ENCODE measurements around the gene ROR2. TPM values are rescaled to one million over a fixed set of nuclear protein-coding genes. Genes with fewer than 3 reads are reported as not detected.
"Not testable (repeated sequence)": the region's sequence is repeated elsewhere in the genome, so short reads cannot be mapped to it uniquely, and the experiment has no call there.

The ROR2 gene
- total RNA-seq, 1 donor from 2014 or later: 0.74 TPM

- no peak for TF ChIP-seq CTCF (IDR thresholded peaks at IDR 0.05; ENCODE audit: borderline replicate concordance)
- Histone ChIP-seq H3K36me3 (no peaks in the 10 kb centered on the region), H3K27me3 (ENCODE audit: low read depth) (peaks cover 12% of the 10 kb centered on the region), H3K4me3 (no peak overlapping the region), H3K4me1 (no peaks in the 10 kb centered on the region), H3K9me3 (replicated peaks) (peaks cover 18% of the 10 kb centered on the region), H3K27ac (replicated peaks) (no peak overlapping the region)
- no peak for DNase-seq
- intact Hi-C loops (cut with micrococcal nuclease): no loop called here
Measured at GRCh38 chr9:91629718-91630117, 320.3 kb downstream of the ROR2 start.

GRCh38 chr9:91628892-91629291 is 321.1 kb downstream of the ROR2 start:
- Histone ChIP-seq H3K4me1 (no peaks in the 10 kb centered on the region), H3K27ac (replicated peaks) (no peak overlapping the region), H3K27me3 (ENCODE audit: low read depth) (peaks cover 9% of the 10 kb centered on the region), H3K4me3 (no peak overlapping the region), H3K9me3 (replicated peaks) (peaks cover 23% of the 10 kb centered on the region), H3K36me3 (no peaks in the 10 kb centered on the region)
- no peak for DNase-seq
- TF ChIP-seq CTCF (IDR thresholded peaks at IDR 0.05; ENCODE audit: borderline replicate concordance): no peak
- intact Hi-C loops (cut with micrococcal nuclease): no loop called here

GRCh38 chr9:91625331-91625730 is 324.7 kb downstream of the ROR2 start:
- no peaks in the 10 kb centered on the region for H3K36me3 ChIP-seq
- DNase-seq: no peak

GRCh38 chr9:91623004-91623403 is 327.0 kb downstream of the ROR2 start:
- no peak for DNase-seq
- intact Hi-C loops (cut with micrococcal nuclease): no loop called here
- H3K4me1 ChIP-seq: no peaks in the 10 kb centered on the region
- H3K36me3 ChIP-seq: no peaks in the 10 kb centered on the region
- no peaks in the 10 kb centered on the region for H3K27me3 ChIP-seq (ENCODE audit: low read depth)
- no peak for TF ChIP-seq CTCF (IDR thresholded peaks at IDR 0.05; ENCODE audit: borderline replicate concordance)
- H3K4me3 ChIP-seq: no peak overlapping the region
- H3K27ac ChIP-seq (replicated peaks): no peak overlapping the region
- H3K9me3 ChIP-seq (replicated peaks): peaks cover 12% of the 10 kb centered on the region

More at GRCh38 chr9:91625331-91625730, 324.7 kb downstream of the ROR2 start:
- Histone ChIP-seq H3K27ac (replicated peaks) (no peak overlapping the region), H3K27me3 (ENCODE audit: low read depth) (no peaks in the 10 kb centered on the region), H3K4me1 (no peaks in the 10 kb centered on the region), H3K4me3 (no peak overlapping the region), H3K9me3 (replicated peaks) (peaks cover 30% of the 10 kb centered on the region)
- intact Hi-C loops (cut with micrococcal nuclease): no loop called here
- TF ChIP-seq CTCF (IDR thresholded peaks at IDR 0.05; ENCODE audit: borderline replicate concordance): no peak

- intact Hi-C loops (cut with micrococcal nuclease); DNase-seq; H3K4me1 ChIP-seq: not testable (repeated sequence)
Measured at GRCh38 chr9:91622121-91622520, 327.9 kb downstream of the ROR2 start.

GRCh38 chr9:91614044-91614443 is 336.0 kb downstream of the ROR2 start:
- H3K9me3 ChIP-seq (replicated peaks); intact Hi-C loops (cut with micrococcal nuclease); DNase-seq; H3K27me3 ChIP-seq (ENCODE audit: low read depth); H3K36me3 ChIP-seq; H3K4me3 ChIP-seq; H3K27ac ChIP-seq (replicated peaks): not testable (repeated sequence)
- peaks cover 15% of the 10 kb centered on the region for H3K4me1 ChIP-seq

More at GRCh38 chr9:91622121-91622520, 327.9 kb downstream of the ROR2 start:
- H3K27ac ChIP-seq (replicated peaks); H3K4me3 ChIP-seq; H3K36me3 ChIP-seq; H3K27me3 ChIP-seq (ENCODE audit: low read depth): not testable (repeated sequence)
- peaks cover 12% of the 10 kb centered on the region for H3K9me3 ChIP-seq (replicated peaks)

- TF ChIP-seq CTCF (IDR thresholded peaks at IDR 0.05; ENCODE audit: borderline replicate concordance): no peak
- Histone ChIP-seq H3K36me3 (no peaks in the 10 kb centered on the region), H3K4me3 (no peak overlapping the region), H3K4me1 (peaks cover 15% of the 10 kb centered on the region), H3K9me3 (replicated peaks) (peaks cover 3% of the 10 kb centered on the region), H3K27me3 (ENCODE audit: low read depth) (no peaks in the 10 kb centered on the region), H3K27ac (replicated peaks) (peak overlapping the region; percentile 30)
- intact Hi-C loops (cut with micrococcal nuclease): no loop called here
- DNase-seq: no peak
Measured at GRCh38 chr9:91611582-91611981, 338.4 kb downstream of the ROR2 start.

All from left ventricle myocardium inferior (tissue), 1 donor.